K562 (cell line): ENCODE results near the gene MARS1.
A peak's percentile ranks its signal among the peaks of the same experiment; 100 is the strongest.

Experiments used
- BHLHE40 ChIP-seq: IDR thresholded peaks from 2 replicates; pipeline ENCODE4 v1.6.1; 2011; ENCODE audit warnings: low read length, improper control_type of control experiment
- CHD2 ChIP-seq: IDR thresholded peaks from 2 replicates; pipeline ENCODE4 v1.6.1; 2011; ENCODE audit warnings: low read depth, low read length
- E4F1 ChIP-seq: fragments of 250-450 bp; sonication (Bioruptor Pico); IDR thresholded peaks from 2 replicates; pipeline ENCODE4 v1.5.0; 2021; ENCODE audit warnings: mild to moderate bottlenecking, borderline replicate concordance
- ELF4 ChIP-seq: fragments of 450-650 bp; formaldehyde crosslinking; IDR thresholded peaks from 2 replicates; pipeline ENCODE4 v1.4.0; 2022; ENCODE audit warnings: missing genetic modification characterization
- FIP1L1 ChIP-seq: fragments of 200-400 bp; formaldehyde crosslinking; IDR thresholded peaks from 2 replicates; pipeline ENCODE4 v1.6.1; 2018; ENCODE audit warnings: mild to moderate bottlenecking, low read depth, low read length; ENCODE audit not compliant: poor library complexity, severe bottlenecking
- MAFK ChIP-seq: IDR thresholded peaks from 2 replicates; pipeline ENCODE4 v1.6.1; 2011; ENCODE audit warnings: low read length, improper control_type of control experiment
- PRPF4 ChIP-seq: fragments of 200-400 bp; formaldehyde crosslinking; IDR thresholded peaks from one replicate; pipeline ENCODE4 v1.6.1; 2017; ENCODE audit warnings: low read length, low read depth, mild to moderate bottlenecking; ENCODE audit not compliant: insufficient read depth, poor library complexity, severe bottlenecking
- RAD21 ChIP-seq, 2 experiments: fragments of 250-450 bp in 1 of 2; fragments of 450-650 bp in 1 of 2; sonication (Bioruptor Pico) in 1 of 2; formaldehyde crosslinking in 1 of 2; IDR thresholded peaks in 1 of 2; conservative IDR thresholded peaks in 1 of 2; 2 replicates each; pipeline versions ENCODE4 v1.4.0 to v1.8.0; 2020 to 2022; ENCODE audit warnings: mild to moderate bottlenecking in 2 of 2, moderate library complexity in 1 of 2
- TCF3 ChIP-seq: sonication (generic); formaldehyde crosslinking; IDR thresholded peaks from 2 replicates; pipeline ENCODE4 v1.4.0; 2020; ENCODE audit warnings: mild to moderate bottlenecking, missing genetic modification reagents
- ZBTB49 ChIP-seq: sonication (generic); formaldehyde crosslinking; IDR thresholded peaks from 2 replicates; pipeline ENCODE4 v1.8.0; 2022; ENCODE audit warnings: missing genetic modification reagents, mild to moderate bottlenecking, borderline replicate concordance
- ZC3H11A ChIP-seq: IDR thresholded peaks from 2 replicates; pipeline ENCODE4 v1.6.1; 2012; ENCODE audit warnings: low read depth, low read length, improper control_type of control experiment
- ZNF121 ChIP-seq: sonication (generic); formaldehyde crosslinking; conservative IDR thresholded peaks from 2 replicates; pipeline ENCODE4 v1.8.0; 2022; ENCODE audit warnings: missing genetic modification reagents
- ZNF57 ChIP-seq: fragments of 450-650 bp; formaldehyde crosslinking; IDR thresholded peaks from 2 replicates; pipeline ENCODE4 v1.4.0; 2020; ENCODE audit warnings: mild to moderate bottlenecking, moderate library complexity
- TF ChIP-seq, protein P1 (sequence below), 3 experiments: IDR thresholded peaks in 2 of 3; conservative IDR thresholded peaks in 1 of 3; 2 replicates each; pipeline ENCODE4 v1.5.1; 2011 to 2012; ENCODE audit warnings: low read length in 3 of 3, mild to moderate bottlenecking in 3 of 3, control low read depth in 2 of 3, improper control_type of control experiment in 1 of 3, inconsistent platforms in 1 of 3, low read depth in 1 of 3, mixed read lengths in 1 of 3, moderate library complexity in 1 of 3; ENCODE audit not compliant: insufficient read depth in 2 of 3

GRCh38 chr12:57549909-57550640 is 62.2 kb downstream of the MARS1 start, which contains the start of gene KIF5A:
- TF ChIP-seq ZC3H11A, result no peak
- TF ChIP-seq, protein P1, sequence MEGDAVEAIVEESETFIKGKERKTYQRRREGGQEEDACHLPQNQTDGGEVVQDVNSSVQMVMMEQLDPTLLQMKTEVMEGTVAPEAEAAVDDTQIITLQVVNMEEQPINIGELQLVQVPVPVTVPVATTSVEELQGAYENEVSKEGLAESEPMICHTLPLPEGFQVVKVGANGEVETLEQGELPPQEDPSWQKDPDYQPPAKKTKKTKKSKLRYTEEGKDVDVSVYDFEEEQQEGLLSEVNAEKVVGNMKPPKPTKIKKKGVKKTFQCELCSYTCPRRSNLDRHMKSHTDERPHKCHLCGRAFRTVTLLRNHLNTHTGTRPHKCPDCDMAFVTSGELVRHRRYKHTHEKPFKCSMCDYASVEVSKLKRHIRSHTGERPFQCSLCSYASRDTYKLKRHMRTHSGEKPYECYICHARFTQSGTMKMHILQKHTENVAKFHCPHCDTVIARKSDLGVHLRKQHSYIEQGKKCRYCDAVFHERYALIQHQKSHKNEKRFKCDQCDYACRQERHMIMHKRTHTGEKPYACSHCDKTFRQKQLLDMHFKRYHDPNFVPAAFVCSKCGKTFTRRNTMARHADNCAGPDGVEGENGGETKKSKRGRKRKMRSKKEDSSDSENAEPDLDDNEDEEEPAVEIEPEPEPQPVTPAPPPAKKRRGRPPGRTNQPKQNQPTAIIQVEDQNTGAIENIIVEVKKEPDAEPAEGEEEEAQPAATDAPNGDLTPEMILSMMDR (IDR thresholded peaks at IDR 0.05 in 2 of 3, conservative IDR thresholded peaks at IDR 0.05 in 1 of 3; ENCODE audit: insufficient read depth in 2 of 3, low read depth in 1 of 3, low read length in 3 of 3), result peak in 2 of 3 experiments; percentile 19 to 26; a peak in 1 of 6 replicates
- TF ChIP-seq PRPF4, result no peak
- TF ChIP-seq CHD2, result no peak
- no peak for TF ChIP-seq TCF3 (CRISPR knock-in tag)
- 0 out of 4 replicates have a peak, but pooled peaks of 1 of the 2 experiments have one; percentile 9 for TF ChIP-seq RAD21 (CRISPR knock-in tag; conservative IDR thresholded peaks at IDR 0.05 in 1 of 2, IDR thresholded peaks at IDR 0.05 in 1 of 2)
- TF ChIP-seq BHLHE40, result no peak
- TF ChIP-seq E4F1 (CRISPR knock-in tag), result no peak
- TF ChIP-seq ZNF121 (CRISPR knock-in tag), result no peak
- TF ChIP-seq MAFK, result no peak
- TF ChIP-seq FIP1L1, result no peak
- no peak for TF ChIP-seq ELF4 (CRISPR knock-in tag)
- TF ChIP-seq ZBTB49, result no peak
- TF ChIP-seq ZNF57 (CRISPR knock-in tag), result no peak
